GM10266 (cell line): ENCODE data around the gene C15orf39.

Experiments used
- DNase-seq: peaks from one replicate; pipeline ENCODE4 v3.0.0; 2012; ENCODE audit errors: extremely low spot score
- CTCF ChIP-seq: IDR thresholded peaks from 2 replicates; pipeline ENCODE4 v1.5.1; 2012; ENCODE audit warnings: mild to moderate bottlenecking, low read depth; ENCODE audit not compliant: control insufficient read depth, insufficient read depth; ENCODE audit errors: missing control alignments

The C15orf39 gene

DNA sequence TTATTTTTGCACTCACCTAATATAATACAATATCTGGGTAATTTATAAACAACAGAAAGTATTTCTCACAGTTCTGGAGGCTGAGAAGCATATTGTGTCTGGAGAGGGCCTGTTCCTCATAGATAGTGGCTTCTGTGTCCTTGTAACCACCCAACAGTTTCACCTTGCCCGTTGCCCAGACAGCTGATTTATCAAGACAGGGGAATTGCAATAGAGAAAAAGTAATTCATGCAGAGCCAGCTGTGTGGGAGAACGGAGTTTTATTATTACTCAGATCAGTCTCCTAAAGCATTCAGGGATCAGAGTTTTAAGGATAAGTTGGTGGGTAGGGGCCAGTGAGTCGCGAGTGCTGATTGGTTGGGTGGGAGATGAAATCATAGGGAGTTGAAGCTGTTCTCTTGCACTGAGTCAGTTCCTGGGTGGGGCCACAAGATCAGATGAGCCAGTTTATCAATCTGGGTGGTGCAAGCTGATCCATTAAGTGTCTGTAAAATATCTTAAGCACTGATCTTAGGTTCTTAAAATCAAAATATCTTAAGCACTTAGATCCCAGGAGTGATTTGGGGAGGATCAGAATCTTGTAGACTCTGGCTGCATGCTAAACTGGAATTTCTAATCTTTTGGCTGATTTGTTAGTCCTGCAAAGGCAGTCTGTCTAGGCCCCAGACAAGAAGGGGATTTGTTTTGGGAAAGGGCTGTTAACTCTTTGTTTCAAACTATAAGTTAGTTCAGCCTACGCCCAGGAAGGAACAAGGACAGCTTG is 33.9 kb upstream of the C15orf39 start:
- no peak for TF ChIP-seq CTCF
- no peak for DNase-seq

DNA sequence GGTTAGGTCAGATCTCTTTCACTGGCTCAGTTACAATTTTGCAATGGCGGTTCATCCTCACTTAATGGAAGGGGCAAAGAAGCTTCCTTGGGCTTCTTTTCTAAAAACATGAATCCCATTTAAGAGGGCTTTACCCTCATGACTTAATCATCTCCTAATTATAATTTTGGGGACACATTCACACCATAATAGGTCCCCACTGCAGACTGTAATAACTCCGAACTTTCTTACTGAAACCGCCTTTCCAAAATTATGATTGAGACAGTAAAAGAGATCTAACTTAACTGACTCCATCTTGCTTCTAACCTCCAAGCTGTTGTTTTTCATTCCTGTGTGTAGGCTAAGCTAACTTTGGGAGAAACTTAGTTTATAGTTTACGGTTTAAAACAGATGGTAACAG is 33.3 kb upstream of the C15orf39 start:
- TF ChIP-seq CTCF = no peak
- DNase-seq = no peak

- TF ChIP-seq CTCF = no peak
- DNase-seq = no peak
These were observed 31.5 kb upstream of the C15orf39 start for GRCh38 chr15:75170203-75170602.

- no peak for TF ChIP-seq CTCF
- DNase-seq = no peak
These were observed 30.9 kb upstream of the C15orf39 start for GRCh38 chr15:75170711-75171341.

DNA sequence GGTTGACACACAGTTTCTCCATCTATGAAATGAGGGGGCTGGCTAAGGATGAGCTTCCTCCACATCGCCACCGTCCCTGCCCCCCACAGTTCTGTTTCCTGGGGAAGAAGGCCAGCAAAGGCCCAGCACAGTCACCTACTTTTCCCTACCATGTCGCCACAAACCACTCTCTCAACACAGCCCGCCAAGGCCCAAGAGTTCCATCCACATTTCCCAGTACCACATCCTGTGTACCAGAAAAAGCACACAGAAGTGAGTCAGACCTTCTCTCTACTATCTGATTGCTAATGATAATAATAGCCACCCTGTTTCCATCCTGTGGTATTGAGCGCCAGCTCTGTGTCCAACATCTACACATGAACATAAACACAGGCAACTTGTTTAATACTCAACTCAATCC is 30.3 kb upstream of the C15orf39 start:
- no peak for TF ChIP-seq CTCF
- no peak for DNase-seq

DNA sequence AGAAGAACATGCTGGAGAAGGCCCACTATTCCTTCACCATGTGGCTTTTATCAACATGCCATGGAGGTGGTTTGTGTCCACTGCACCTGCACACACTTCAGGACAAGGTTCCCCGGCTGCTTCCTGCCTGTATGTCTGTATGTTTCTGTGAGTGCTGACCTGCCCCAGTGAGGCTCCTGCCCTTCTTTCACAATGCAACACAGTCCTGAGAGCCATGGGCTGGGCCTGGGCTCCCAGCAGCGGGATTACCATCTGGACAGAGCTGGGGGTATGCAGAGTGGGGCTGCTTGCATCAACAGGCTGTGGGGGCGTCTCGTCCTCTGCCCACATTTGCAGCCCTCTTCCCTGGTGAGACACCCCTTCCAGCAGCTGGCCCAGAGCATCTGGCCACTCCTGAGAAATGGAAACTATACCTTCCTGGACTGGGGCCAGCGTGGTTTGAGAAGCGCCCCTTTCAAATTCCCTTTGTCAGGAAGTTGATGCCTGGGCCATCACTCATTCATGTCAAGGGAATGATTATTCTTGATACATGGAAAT is 29.3 kb upstream of the C15orf39 start:
- TF ChIP-seq CTCF = no peak
- no peak for DNase-seq

- no peak for DNase-seq
- TF ChIP-seq CTCF = no peak
These were observed 27.6 kb upstream of the C15orf39 start for GRCh38 chr15:75174102-75174501.
